HL-60/S4 (cell line): ENCODE results near the gene LINC01488.

Experiments used
- in situ Hi-C: fragments of 300-500 bp; cut with MboI; formaldehyde crosslinking; loops from 2 replicates; pipeline ENCODE4 v1.14.3; 2022; ENCODE audit warnings: low sequenced_read_pairs

Gene LINC01488

DNA sequence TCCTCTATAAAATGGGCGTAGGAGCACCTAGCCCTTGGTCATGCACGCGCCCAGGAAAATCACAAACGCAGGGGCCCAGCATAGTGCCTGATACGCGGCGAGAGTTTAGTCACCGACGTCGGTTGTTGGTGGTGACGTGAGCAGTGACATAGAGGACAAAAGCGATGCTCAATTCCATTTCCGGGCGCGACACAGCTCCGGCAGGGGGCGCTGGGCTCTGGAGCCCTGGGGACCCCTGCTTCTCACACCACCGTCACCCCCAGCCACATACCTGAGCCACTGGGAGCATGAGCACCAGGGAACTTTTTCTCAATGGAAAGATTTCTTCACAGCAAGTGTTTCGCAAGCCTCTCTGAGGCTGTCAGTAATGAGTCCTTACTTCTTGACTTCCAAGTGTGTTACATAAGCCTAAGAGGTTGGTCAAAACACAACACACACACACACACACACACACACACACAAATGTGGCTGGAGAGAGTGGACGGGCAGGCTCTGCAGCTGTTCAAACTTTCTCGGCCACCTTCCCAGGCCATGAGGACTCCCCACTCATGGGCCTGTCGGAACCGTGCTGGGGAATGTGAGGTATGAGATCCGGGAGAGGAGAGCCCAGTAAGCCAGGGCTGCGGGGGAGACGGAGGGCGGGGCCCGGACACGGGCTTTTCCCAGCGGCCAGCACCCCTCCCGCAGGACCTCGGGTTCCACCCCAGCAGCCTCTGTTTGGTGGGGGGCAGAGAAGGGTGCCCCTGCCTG lies 36.9 kb upstream of the LINC01488 start:
- in situ Hi-C loops, result loop anchor here (10.0 kb wide), 1 partner anchor 150 kb away; the partner anchor contains the start of gene MYEOV

DNA sequence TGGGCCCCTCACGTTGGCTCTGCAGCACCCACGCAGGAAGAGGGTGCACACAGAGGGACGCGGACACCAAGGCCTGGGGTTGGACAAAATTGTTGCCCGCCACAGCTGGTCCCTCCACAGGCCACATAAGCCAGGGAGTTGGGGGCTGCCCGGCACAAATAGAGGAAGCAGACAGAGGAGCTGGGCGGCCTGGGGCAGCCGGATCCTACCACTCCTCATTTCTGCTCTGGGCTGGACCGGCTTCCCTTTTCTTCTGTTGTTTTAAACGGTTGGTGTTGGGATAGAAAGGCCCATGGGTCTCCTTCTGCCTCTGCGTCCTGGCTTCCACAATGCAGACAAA lies 36.4 kb upstream of the LINC01488 start:
- in situ Hi-C loops, result loop anchor here (10.0 kb wide), 1 partner anchor 150 kb away; the partner anchor contains the start of gene MYEOV

DNA sequence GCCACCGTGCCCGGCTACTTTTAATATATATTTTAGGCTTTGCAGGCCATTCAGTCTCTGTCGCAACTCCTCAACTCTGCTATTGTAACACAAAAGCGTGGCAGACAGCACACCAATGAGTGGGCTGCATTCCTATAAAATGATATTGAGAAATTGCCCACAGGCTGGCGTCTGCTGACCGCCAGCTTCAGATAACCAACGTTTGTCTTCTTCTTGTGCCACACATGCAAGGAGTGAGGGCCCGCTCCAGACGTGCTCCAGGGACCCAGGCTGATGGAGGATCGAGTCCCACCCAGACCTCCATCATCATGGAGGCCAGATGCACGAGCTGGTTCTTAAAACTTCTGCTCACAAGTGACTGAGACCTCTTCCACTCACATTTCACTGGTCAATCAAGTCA lies 35.4 kb upstream of the LINC01488 start:
- in situ Hi-C loops, result loop anchor here (10.0 kb wide), 1 partner anchor 151 kb away; the partner anchor contains the start of gene MYEOV

DNA sequence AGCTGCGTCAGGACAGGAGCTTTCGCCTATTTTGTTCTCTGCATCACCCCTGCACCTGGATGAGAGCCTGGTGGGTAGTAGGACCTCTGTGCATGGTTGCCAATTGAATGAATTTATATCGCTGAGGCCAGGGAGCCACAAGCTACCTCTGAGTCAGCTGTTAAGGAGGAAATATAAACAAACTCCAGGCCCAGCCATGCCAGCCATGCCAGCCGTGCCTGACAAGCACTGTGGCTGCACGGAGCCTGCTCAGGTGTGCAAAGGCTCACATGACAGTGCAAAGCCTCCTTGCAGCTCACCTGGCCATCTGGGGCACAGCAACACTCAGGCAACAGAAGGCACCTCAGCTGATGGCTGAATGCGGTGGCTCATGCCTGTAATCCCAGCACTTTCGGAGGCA lies 33.7 kb upstream of the LINC01488 start:
- in situ Hi-C loops, result loop anchor here (10.0 kb wide), 1 partner anchor 153 kb away; the partner anchor contains the start of gene MYEOV

DNA sequence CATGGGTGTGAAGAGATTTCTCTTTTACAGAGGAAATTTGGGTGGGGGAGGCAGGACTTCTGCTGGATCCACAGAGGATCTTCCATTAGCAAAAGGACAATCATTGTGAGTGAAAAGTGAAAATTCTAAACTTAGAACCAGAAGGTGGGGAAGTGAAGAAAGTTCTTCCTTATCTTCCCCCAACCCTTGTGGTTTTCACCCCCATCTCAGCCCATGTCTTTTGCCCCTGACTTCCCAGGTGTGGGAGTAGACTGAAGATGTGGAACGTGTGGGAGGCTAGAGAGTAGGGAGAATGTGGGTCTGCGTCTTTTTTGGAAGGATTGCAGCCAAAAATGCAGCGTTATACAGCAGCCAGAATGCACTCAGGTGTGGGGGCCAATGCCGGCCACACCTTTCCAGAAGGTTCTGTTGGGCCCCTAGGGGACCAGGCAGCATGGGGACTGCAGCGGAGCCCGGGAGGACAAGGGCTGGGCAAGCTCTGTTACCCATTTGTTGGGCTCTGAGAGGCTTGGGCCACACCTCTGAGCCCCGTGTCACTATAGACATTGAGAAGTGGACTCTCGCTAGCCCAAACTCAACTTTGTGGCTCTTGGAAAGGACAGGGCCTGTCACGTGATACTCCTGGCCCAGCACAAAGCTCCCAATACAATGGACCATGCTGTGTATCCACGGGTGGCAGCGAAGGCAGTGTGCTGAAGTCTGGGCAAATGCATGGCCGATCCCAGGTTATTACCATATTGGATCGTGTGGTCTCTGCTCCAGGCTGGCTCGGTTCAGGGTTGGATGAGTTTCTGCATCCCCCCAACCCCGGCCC lies 32.8 kb upstream of the LINC01488 start:
- in situ Hi-C loops, result loop anchor here (10.0 kb wide), 1 partner anchor 154 kb away; the partner anchor contains the start of gene MYEOV

DNA sequence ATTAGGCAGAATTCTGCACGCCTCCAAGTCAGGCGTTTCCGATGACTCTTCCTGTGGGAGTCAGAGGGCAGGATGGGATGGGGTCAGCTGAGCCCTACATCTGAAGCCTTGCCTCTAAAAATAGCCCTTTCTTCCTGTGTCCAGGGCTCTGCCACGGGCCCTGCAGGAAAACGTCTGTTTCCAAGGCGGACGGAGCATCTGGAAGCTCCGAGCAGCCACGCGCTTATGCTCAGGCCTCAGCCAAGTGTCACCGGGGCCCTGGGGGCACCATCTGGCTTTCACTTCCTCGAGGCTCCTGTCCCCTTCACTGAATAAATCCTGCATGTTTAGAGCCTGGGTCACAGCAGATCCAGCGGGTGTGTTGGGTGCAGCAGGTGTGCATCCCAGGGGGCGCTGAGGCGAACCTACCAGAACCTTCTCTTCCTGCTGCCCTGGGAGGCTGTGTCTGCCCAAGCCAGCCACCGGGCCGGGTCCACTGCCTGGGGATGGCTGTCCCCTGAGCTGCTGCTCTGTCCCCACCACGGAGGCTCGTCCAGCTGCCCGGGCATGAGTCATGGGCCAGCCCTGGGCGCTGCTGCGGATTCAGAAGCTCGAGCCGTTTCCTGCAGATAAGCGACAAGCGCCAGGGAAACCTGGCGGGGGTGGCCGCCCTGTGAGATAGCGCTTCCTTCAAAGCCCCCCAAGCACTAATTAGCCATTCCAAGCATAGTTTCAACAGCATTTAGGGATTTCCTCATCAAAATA lies 32.0 kb upstream of the LINC01488 start:
- in situ Hi-C loops, result loop anchor here (10.0 kb wide), 1 partner anchor 155 kb away; the partner anchor contains the start of gene MYEOV

DNA sequence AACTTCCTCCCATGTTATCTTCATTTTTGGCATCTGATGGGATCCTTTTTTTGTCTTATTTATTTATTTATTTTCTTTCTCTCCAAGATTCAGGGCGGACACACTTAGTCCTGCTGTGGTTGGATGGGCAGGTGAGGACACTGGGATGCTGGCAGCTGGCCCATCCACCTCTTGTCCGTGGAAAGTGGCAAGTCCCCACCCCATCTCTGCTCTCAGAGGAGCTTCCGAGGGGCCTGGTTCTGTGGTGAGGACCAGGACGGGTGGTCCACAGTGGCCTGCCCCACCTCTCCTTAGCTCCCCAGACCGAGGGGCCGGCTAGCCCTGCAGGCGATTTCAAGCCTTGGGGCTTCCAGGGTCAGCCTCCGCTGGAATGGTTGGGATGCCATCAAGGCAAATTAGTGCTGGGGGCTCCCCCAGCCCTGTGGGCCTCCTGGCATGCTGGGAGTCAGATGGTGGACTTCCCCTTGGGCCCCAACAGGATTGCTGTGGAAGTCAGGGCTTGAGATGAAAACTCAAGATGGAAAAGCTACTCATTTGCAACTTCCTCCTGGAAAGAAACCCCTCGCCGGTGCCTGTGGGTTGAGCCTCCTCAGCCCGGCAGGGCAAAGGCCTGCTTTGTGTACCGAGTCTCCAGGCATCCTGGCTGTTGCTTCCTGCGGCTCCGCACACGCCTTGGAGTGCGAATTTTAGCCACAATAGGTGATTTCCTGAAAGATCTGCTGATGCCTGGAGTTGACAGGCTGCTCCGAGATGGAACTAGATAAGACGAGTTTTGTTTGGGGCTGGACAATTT lies 31.2 kb upstream of the LINC01488 start:
- in situ Hi-C loops, result no loop called here

DNA sequence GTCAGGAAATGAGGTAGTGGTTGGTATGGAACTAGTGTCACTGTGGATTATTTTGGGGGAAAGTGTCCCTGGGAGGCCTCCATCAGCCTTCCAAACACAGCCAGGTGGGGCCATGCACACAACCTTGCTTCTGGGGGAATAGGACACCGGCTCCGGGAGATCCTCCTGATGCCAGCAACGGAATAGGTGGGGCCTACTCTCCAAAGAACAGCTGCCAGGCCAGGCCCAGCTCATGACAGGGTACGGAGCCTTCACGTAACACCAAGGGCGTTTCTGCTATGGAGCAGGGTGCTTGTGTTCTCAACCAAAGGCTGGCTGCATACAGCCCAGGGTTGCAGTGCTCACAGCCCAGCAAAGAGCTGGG lies 30.6 kb upstream of the LINC01488 start:
- in situ Hi-C loops, result no loop called here

DNA sequence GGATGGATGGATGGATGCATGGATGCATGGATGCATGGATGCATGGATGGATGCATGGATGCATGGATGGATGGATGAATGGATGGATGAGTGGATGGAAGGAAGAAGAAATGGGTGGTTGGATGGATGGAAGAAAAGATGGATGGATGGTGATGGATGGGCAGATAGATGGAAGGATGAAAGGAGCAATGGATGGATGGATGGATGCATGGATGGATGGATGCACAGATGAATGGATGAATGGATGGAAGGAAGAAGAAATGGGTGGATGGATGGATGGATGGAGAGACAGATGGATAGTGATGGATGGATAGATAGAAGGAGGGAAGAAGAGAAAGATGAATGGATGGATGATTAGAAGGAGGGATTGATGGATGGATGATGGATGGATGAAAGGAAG lies 30.2 kb upstream of the LINC01488 start:
- in situ Hi-C loops, result no loop called here

DNA sequence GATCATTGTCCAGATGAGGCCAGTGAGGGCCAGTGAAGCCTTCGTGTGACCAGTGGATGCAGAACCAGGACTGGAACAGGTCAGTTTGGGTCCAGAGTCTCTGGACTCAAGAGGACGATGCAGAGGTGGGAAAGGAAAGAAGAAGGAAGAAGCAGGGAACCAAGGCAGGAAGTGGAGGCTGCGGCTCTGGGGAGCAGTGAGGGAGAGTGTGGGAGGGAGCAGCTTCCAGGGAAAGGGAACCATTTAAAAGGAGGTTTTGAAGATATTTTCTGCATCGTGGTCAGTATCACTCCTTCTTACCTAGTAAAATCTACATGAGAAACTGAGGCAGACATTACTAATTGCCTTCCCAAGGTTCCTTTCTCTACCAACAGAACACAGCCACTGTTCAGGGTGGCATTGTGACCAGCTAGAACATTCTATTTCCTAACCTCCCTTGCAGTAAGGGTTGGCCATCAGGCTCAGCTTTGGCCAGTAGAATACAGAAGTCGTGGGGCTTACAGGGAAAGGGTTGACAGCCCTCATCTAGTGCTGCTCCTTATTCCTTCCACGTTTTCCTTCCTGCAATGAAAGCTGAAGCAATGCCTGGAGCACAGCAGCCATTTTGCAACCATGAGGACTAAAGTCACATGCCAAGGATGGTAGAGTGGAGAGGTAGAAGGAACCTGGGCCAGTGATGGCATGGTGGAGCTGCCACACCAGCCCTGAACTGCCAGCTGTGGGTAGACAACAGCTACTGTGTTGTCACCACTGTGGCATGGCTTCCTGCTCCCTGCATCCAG lies 29.1 kb upstream of the LINC01488 start:
- in situ Hi-C loops, result no loop called here

- in situ Hi-C loops, result no loop called here
Measured at GRCh38 chr11:69453151-69453550, 28.3 kb upstream of the LINC01488 start.

GRCh38 chr11:69454018-69454417 lies 27.4 kb upstream of the LINC01488 start:
- in situ Hi-C loops, result no loop called here

GRCh38 chr11:69455969-69456368 lies 25.5 kb upstream of the LINC01488 start:
- in situ Hi-C loops, result no loop called here

- in situ Hi-C loops, result no loop called here
Measured at GRCh38 chr11:69456712-69457111, 24.8 kb upstream of the LINC01488 start.

DNA sequence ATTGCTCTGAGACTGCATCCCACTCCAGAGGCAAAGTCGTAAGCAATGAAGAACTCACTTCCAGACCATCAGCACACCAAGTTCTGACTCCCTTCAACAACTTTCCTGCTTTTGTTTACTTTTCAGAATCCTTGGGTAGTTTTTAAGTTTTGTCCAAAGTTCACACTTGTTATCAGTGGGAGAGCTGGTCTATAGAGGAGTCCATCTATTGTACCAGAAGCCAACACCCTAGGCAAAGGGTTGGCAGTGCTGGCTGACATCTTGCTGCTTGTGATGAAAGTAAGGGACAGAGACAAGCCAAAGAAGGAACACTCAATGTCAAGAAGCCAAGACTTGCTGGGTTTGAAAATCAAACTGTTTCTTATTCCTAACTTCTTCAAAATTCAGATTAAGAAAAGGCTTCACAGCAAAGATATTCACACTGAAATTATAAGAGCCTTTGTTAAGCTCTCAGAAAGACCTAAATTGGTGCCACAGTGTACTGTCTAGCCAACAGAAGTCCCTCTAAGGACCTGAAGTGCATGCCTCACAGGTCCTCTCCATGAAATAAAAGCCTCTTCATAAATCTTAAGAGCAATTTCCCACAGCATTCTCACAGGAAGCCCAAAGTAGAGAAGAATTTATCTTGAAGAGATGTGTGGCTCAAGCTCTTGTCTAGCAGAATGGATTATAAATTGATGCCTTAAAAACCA lies 21.5 kb upstream of the LINC01488 start:
- in situ Hi-C loops, result no loop called here

DNA sequence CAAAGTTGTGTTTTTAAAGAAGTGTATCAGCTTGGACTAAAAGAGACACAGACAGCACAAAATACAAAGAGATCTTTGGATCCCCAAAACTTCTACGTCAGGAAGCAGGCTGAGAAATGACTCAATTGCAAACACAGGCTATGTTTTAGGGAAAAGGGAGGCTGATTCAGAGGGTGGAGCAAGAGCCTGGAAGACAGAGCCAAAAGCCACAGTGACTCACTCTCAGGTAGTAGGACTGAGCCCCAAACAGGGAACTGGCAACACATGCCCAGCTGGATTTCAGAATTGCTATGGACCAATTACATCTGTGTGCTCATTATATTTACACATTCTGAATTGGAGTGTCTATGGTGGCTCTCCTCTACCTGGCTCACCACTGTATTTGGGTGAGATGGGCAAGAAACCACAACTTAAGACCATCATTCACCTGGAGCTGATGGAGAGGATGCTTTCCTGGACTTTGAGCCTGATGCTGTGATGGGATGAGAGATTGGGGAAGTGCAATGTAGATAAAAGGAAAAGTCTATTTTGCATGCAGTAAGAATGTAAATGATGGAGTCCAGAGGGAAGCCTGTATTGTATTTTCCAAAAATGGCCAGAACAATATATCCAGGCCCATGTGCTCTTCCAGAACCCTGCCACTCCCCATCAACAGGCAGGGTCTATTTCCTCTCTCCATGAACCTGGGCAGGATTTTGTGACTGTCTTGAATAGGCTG lies 20.8 kb upstream of the LINC01488 start:
- in situ Hi-C loops, result no loop called here

- in situ Hi-C loops, result no loop called here
Measured at GRCh38 chr11:69461272-69461962, 20.0 kb upstream of the LINC01488 start.
